B cell (primary cell): ENCODE data around the gene GNAT2. TPM values are rescaled to one million over a fixed set of nuclear protein-coding genes. Genes with fewer than 3 reads are reported as not detected.

Experiments
- ATAC-seq: fragments of 200-7000 bp; cut with Tn5 transposase; one replicate; pipeline ENCODE4 v1.10.0; 2021; ENCODE audit warnings: low read depth, mild to moderate bottlenecking, moderate number of reproducible peaks, moderate library complexity
- CTCF ChIA-PET: fragments of 350-600 bp; sonication (Branson Sonifier 250); formaldehyde crosslinking; loops from one replicate; lab custom pipeline; 2021; ENCODE audit warnings: antibody characterized with exemption, inconsistent platforms; lab: Charles Lee
- POLR2A ChIA-PET: fragments of 350-600 bp; sonication (Branson Sonifier 250); formaldehyde crosslinking; loops from one replicate; lab custom pipeline; 2021; ENCODE audit warnings: antibody characterized with exemption; lab: Charles Lee
- DNase-seq: peaks from one replicate; pipeline ENCODE4 v3.0.0; 2013
- H2AFZ ChIP-seq: 2 replicates; pipeline ENCODE4 v1.6.1; 2012; ENCODE audit warnings: mild to moderate bottlenecking, low read depth, low read length; ENCODE audit not compliant: insufficient read depth, poor library complexity, severe bottlenecking
- H3K27ac ChIP-seq, 2 donors: 1 replicate in 1 of 2; 2 replicates in 1 of 2; pipeline ENCODE4 v1.5.1; 2012 to 2013; ENCODE audit warnings: low read length in 2 of 2, mild to moderate bottlenecking in 2 of 2, moderate library complexity in 1 of 2
- H3K27me3 ChIP-seq, 4 experiments: fragments of 200-600 bp in 1 of 4; sonication (generic) in 1 of 4; replicated peaks in 1 of 4; 1 replicate in 2 of 4; 2 replicates in 2 of 4; pipeline versions ENCODE4 v1.6.1 to v1.7.0; 2013 to 2016; ENCODE audit warnings: low read length in 3 of 4, mild to moderate bottlenecking in 2 of 4, mixed read lengths in 1 of 4, moderate library complexity in 1 of 4; ENCODE audit not compliant: insufficient read depth in 4 of 4, control insufficient read depth in 3 of 4; ENCODE audit errors: control extremely low read depth in 1 of 4
- H3K36me3 ChIP-seq, 2 experiments: replicated peaks in 1 of 2; 1 replicate in 1 of 2; 2 replicates in 1 of 2; pipeline versions ENCODE4 v1.6.1 to v1.7.1; 2013; ENCODE audit warnings: low read length in 1 of 2; ENCODE audit not compliant: insufficient read depth in 2 of 2, control insufficient read depth in 1 of 2; ENCODE audit errors: control extremely low read depth in 1 of 2, extremely low read depth in 1 of 2
- H3K4me1 ChIP-seq, 2 donors: fragments of 200-600 bp in 1 of 2; sonication (generic) in 1 of 2; 1 replicate in 1 of 2; 2 replicates in 1 of 2; pipeline versions ENCODE4 v1.5.1 to v1.6.1; 2013 to 2017; ENCODE audit warnings: low read length in 2 of 2; ENCODE audit not compliant: control insufficient read depth in 2 of 2, insufficient read depth in 2 of 2
- H3K4me2 ChIP-seq: replicated peaks from 2 replicates; pipeline ENCODE3; 2012; ENCODE audit warnings: mild to moderate bottlenecking, low read depth, low read length; ENCODE audit not compliant: poor library complexity, severe bottlenecking
- H3K4me3 ChIP-seq, 5 experiments: fragments of 200-600 bp in 1 of 5; sonication (generic) in 1 of 5; 1 replicate in 3 of 5; 2 replicates in 2 of 5; pipeline versions ENCODE4 v1.5.1 to v1.7.0; 2011 to 2016; ENCODE audit warnings: low read length in 4 of 5, mild to moderate bottlenecking in 4 of 5, low read depth in 2 of 5, control low read depth in 1 of 5, moderate library complexity in 1 of 5; ENCODE audit not compliant: insufficient read depth in 1 of 5; ENCODE audit errors: control extremely low read depth in 1 of 5, extremely low read depth in 1 of 5
- H3K79me2 ChIP-seq: fragments of 200-600 bp; sonication (generic); one replicate; pipeline ENCODE4 v1.6.0; 2016; ENCODE audit warnings: low read length; ENCODE audit not compliant: control insufficient read depth, insufficient read depth
- H3K9ac ChIP-seq: fragments of 200-600 bp; sonication (generic); 2 replicates; pipeline ENCODE4 v1.6.1; 2017; ENCODE audit warnings: mild to moderate bottlenecking, low read length, moderate library complexity
- H3K9me3 ChIP-seq, 3 donors: one replicate each; pipeline versions ENCODE4 v1.6.1 to v1.7.1; 2013; ENCODE audit warnings: low read length in 2 of 3; ENCODE audit not compliant: control insufficient read depth in 2 of 3, insufficient read depth in 1 of 3; ENCODE audit errors: control extremely low read depth in 1 of 3
- H4K20me1 ChIP-seq: 2 replicates; pipeline ENCODE4 v1.6.0; 2012; ENCODE audit warnings: mild to moderate bottlenecking, low read length; ENCODE audit not compliant: insufficient read depth, control insufficient read depth, poor library complexity, severe bottlenecking
- H3K27ac Mint-ChIP-seq: one replicate; pipeline ENCODE4 v1.8.0; 2021; ENCODE audit warnings: mixed read lengths
- H3K27me3 Mint-ChIP-seq: one replicate; pipeline ENCODE4 v1.8.0; 2021; ENCODE audit warnings: mixed read lengths
- H3K4me1 Mint-ChIP-seq: one replicate; pipeline ENCODE4 v1.8.0; 2021; ENCODE audit warnings: mixed read lengths
- H3K4me3 Mint-ChIP-seq: one replicate; pipeline ENCODE4 v1.8.0; 2021; ENCODE audit warnings: mixed read lengths
- H3K9me3 Mint-ChIP-seq: one replicate; pipeline ENCODE4 v1.8.0; 2022; ENCODE audit warnings: mixed read lengths; ENCODE audit not compliant: insufficient read depth
- EZH2 ChIP-seq: IDR thresholded peaks from 2 replicates; pipeline ENCODE4 v1.6.1; 2012; ENCODE audit warnings: borderline replicate concordance, low read depth, mild to moderate bottlenecking, moderate library complexity, low read length; ENCODE audit not compliant: insufficient read depth, poor library complexity, severe bottlenecking
- WGBS: methylation state at CpG from one replicate; pipeline ENCODE4 v1.1.5; 2013; ENCODE audit warnings: missing lambda C conversion rate; ENCODE audit not compliant: insufficient coverage; 5-methylcytosine and 5-hydroxymethylcytosine counted together
- intact Hi-C: fragments of 100-400 bp; cut with micrococcal nuclease; formaldehyde crosslinking; loops from one replicate; pipeline ENCODE4 v1.10.0; 2022
- polyA plus RNA-seq: library from polyadenylated mRNA; depleted of rRNA; stranded (reverse); fragments of >200 nt; gene quantifications from 2 replicates; pipeline ENCODE4 v1.2.3, GENCODE V29; 2012
- total RNA-seq, 2 donors: library from RNA; stranded (reverse); fragments of 120-200 nt in 1 of 2; gene quantifications; 1 replicate in 1 of 2; 2 replicates in 1 of 2; pipeline versions ENCODE4 v1.2.3 to v1.2.4, GENCODE V29; 2013 to 2022
- TF ChIP-seq, protein P1 (sequence below): fragments of 200-600 bp; IDR thresholded peaks from one replicate; pipeline ENCODE4 v1.8.0; 2022; ENCODE audit warnings: antibody characterized with exemption, mild to moderate bottlenecking

Gene GNAT2
- total and polyA plus RNA-seq, 2 donors (not counting 1 experiment from before 2014, with no cell fraction given): not detected

DNA sequence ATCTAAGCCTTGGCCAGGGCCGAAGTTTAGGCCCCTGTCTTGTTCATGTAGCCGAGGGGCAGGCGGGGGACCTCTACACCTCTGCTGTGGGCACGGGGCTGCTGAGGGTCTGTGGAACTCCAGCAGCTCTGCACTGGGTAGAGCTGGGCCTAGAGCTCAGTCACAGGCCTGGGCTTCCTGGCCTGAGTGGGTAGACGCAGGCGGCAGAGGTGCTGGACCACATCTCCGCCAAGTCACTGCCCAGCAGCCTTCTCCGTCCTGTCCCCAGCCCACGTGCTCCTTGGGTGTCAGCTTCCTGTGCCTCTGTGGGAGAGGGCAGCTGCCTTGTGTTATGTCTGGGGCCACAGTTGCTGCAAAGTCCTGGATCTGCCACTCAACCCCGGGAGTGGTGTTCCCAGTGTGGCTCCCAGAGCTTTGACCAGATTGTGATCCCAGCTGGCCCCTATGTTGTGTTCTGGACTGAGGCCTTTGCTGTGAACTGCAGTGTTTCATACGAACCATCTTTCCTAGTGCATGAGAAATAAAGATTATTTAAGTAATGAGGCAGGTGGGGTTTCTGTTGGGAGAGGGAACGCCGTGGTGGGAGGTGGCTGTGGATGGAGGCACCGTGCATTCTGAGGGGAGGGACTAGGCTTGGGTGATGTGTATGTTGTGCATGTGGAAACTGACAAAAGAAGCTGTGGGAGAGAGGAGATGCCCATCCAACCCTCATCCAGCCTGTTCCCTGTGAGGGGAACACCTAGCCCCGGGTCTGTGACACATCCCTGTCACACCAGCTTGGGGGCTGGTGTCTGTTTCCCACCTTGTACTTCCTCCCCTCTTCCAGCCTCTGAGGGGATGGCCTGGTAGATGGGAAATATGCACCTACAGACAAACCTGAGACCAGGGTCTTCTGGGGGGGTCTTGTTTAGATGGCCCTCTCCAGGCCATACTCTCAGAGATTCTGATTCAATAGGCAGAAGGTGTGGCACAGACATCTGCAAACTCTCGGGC lies 12.4 kb upstream of the GNAT2 start:
- ChIA-PET POLR2A (no interaction called here), CTCF (interaction anchor here (0.6 to 16.5 kb wide), 11 partner anchors 8 to 352 kb away, joined by 3 to 276 read pairs (median 5); partner anchors contain the start of genes GNAI3 and GPR61)
- no peak overlapping the region for H3K4me2 ChIP-seq
- no peaks in the 10 kb centered on the region for H3K79me2 ChIP-seq
- 95% methylated on average over 15 of the region's 16 CpGs for WGBS
- H3K9me3 ChIP-seq: no peaks in the 10 kb centered on the region
- H3K27me3 ChIP-seq: no peaks in the 10 kb centered on the region
- no peak overlapping the region for H3K4me3 ChIP-seq
- H3K9ac ChIP-seq: no peak overlapping the region
- intact Hi-C loops: no loop called here
- peaks cover 0 to 3% of the 10 kb centered on the region in 2 donors for H3K4me1 ChIP-seq
- peaks cover 0 to 44% of the 10 kb centered on the region in 2 experiments for H3K36me3 ChIP-seq
- Mint-ChIP-seq H3K4me3 (no peak overlapping the region), H3K4me1 (peaks cover 5% of the 10 kb centered on the region), H3K27me3 (no peaks in the 10 kb centered on the region), H3K9me3 (no peaks in the 10 kb centered on the region), H3K27ac (no peak overlapping the region)
- ATAC-seq (no peak), DNase-seq (peak; percentile 8)
- no peak overlapping the region for H2AFZ ChIP-seq
- no peak for TF ChIP-seq EZH2
- TF ChIP-seq, protein P1, sequence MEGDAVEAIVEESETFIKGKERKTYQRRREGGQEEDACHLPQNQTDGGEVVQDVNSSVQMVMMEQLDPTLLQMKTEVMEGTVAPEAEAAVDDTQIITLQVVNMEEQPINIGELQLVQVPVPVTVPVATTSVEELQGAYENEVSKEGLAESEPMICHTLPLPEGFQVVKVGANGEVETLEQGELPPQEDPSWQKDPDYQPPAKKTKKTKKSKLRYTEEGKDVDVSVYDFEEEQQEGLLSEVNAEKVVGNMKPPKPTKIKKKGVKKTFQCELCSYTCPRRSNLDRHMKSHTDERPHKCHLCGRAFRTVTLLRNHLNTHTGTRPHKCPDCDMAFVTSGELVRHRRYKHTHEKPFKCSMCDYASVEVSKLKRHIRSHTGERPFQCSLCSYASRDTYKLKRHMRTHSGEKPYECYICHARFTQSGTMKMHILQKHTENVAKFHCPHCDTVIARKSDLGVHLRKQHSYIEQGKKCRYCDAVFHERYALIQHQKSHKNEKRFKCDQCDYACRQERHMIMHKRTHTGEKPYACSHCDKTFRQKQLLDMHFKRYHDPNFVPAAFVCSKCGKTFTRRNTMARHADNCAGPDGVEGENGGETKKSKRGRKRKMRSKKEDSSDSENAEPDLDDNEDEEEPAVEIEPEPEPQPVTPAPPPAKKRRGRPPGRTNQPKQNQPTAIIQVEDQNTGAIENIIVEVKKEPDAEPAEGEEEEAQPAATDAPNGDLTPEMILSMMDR: no peak
- H4K20me1 ChIP-seq: no peaks in the 10 kb centered on the region
- no peak overlapping the region for H3K27ac ChIP-seq
